Body of pancreas (tissue), 4 donors: ENCODE results near the gene TSPEAR. TPM values are rescaled to one million over a fixed set of nuclear protein-coding genes. Genes with fewer than 3 reads are reported as not detected.

ENCODE experiments used
- ATAC-seq: fragments of 150-250 bp; one replicate; pipeline ENCODE4 v1.9.1; 2016
- DNase-seq, 4 donors: peaks; one replicate each; pipeline ENCODE4 v3.0.0-alpha.2; 2019
- H3K27ac ChIP-seq, 4 donors: fragments of 200-600 bp; sonication (generic); 1 replicate in 3 of 4; 2 replicates in 1 of 4; pipeline versions ENCODE4 v1.5.1 to v1.6.1; 2016 to 2019; ENCODE audit warnings: mild to moderate bottlenecking in 1 of 4, mixed read lengths in 1 of 4, moderate library complexity in 1 of 4
- H3K27me3 ChIP-seq, 2 donors: fragments of 200-600 bp; sonication (generic); one replicate each; pipeline ENCODE4 v1.6.0; 2016; ENCODE audit warnings: mild to moderate bottlenecking in 1 of 2
- H3K36me3 ChIP-seq, 2 donors: fragments of 200-600 bp; sonication (generic); replicated peaks in 1 of 2; 2 replicates each; pipeline ENCODE4 v1.5.1; 2016; ENCODE audit warnings: low read depth in 2 of 2; ENCODE audit not compliant: insufficient read depth in 1 of 2
- H3K4me1 ChIP-seq: fragments of 200-600 bp; sonication (generic); one replicate; pipeline ENCODE4 v1.6.0; 2016
- H3K4me3 ChIP-seq, 2 donors: fragments of 200-600 bp; sonication (generic); 1 replicate in 1 of 2; 2 replicates in 1 of 2; pipeline ENCODE4 v1.5.1; 2016 to 2019
- H3K9me3 ChIP-seq, 3 donors: fragments of 200-600 bp; sonication (generic); 1 replicate in 2 of 3; 2 replicates in 1 of 3; pipeline ENCODE4 v1.5.1; 2016
- POLR2A ChIP-seq, 3 donors: fragments of 450-650 bp; IDR thresholded peaks; one replicate each; pipeline ENCODE4 v1.6.1; 2016; ENCODE audit warnings: antibody characterized with exemption in 3 of 3, mild to moderate bottlenecking in 2 of 3
- WGBS, 2 donors: methylation state at CpG; one replicate each; pipeline ENCODE4 v1.1.5; 2017; 5-methylcytosine and 5-hydroxymethylcytosine counted together
- intact Hi-C: fragments of 100-400 bp; cut with DNase I; formaldehyde crosslinking; loops from one replicate; pipeline ENCODE4 v1.15.1; 2023
- total RNA-seq, 2 donors: library from RNA; depleted of rRNA; stranded (reverse); fragments of >200 nt; gene quantifications; one replicate each; pipeline ENCODE4 v1.1.0, GENCODE V29; 2016
- TF ChIP-seq, protein P1 (sequence below), 7 experiments: fragments of 450-650 bp in 4 of 7; fragments of 200-600 bp in 3 of 7; sonication (generic) in 3 of 7; IDR thresholded peaks; one replicate each; pipeline ENCODE4 v1.5.1; 2016 to 2019; ENCODE audit warnings: antibody characterized with exemption in 7 of 7

The TSPEAR gene
- total RNA-seq, 2 donors from 2014 or later, result 0.52 TPM; not detected in 1

GRCh38 chr21:44520326-44521300 lies 190.8 kb downstream of the TSPEAR start:
- TF ChIP-seq, protein P1, sequence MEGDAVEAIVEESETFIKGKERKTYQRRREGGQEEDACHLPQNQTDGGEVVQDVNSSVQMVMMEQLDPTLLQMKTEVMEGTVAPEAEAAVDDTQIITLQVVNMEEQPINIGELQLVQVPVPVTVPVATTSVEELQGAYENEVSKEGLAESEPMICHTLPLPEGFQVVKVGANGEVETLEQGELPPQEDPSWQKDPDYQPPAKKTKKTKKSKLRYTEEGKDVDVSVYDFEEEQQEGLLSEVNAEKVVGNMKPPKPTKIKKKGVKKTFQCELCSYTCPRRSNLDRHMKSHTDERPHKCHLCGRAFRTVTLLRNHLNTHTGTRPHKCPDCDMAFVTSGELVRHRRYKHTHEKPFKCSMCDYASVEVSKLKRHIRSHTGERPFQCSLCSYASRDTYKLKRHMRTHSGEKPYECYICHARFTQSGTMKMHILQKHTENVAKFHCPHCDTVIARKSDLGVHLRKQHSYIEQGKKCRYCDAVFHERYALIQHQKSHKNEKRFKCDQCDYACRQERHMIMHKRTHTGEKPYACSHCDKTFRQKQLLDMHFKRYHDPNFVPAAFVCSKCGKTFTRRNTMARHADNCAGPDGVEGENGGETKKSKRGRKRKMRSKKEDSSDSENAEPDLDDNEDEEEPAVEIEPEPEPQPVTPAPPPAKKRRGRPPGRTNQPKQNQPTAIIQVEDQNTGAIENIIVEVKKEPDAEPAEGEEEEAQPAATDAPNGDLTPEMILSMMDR (IDR thresholded peaks at IDR 0.05), result no peak
- no peak for TF ChIP-seq POLR2A (IDR thresholded peaks at IDR 0.05)
- no peaks in the 10 kb centered on the region for H3K9me3 ChIP-seq
- no peak overlapping the region for H3K4me3 ChIP-seq
- 71 to 76% methylated on average over 15 to 31 of the region's 31 CpGs for WGBS, 2 donors
- ATAC-seq (no peak), DNase-seq (peak in 2 of 4 donors; percentile 5 to 9)
- H3K27ac ChIP-seq, result no peak overlapping the region
- intact Hi-C loops, result no loop called here
- H3K27me3 ChIP-seq, result no peaks in the 10 kb centered on the region
- no peaks in the 10 kb centered on the region for H3K36me3 ChIP-seq
- H3K4me1 ChIP-seq, result no peaks in the 10 kb centered on the region

- TF ChIP-seq, protein P1 (IDR thresholded peaks at IDR 0.05), result no peak
- TF ChIP-seq POLR2A (IDR thresholded peaks at IDR 0.05), result no peak
- no peak overlapping the region for H3K4me3 ChIP-seq
- ATAC-seq (no peak), DNase-seq (no peak)
- H3K36me3 ChIP-seq, result no peaks in the 10 kb centered on the region
- intact Hi-C loops, result loop anchor here (10.0 kb wide), 1 partner anchor 285 kb away; the partner anchor contains the start of gene UBE2G2
- H3K27ac ChIP-seq, result no peak overlapping the region
- no peaks in the 10 kb centered on the region for H3K4me1 ChIP-seq
- H3K9me3 ChIP-seq, result no peaks in the 10 kb centered on the region
- H3K27me3 ChIP-seq, result no peaks in the 10 kb centered on the region
- 73 to 82% methylated on average over 16 to 25 of the region's 28 CpGs for WGBS, 2 donors
These were observed 191.7 kb downstream of the TSPEAR start for GRCh38 chr21:44519346-44520325.

DNA sequence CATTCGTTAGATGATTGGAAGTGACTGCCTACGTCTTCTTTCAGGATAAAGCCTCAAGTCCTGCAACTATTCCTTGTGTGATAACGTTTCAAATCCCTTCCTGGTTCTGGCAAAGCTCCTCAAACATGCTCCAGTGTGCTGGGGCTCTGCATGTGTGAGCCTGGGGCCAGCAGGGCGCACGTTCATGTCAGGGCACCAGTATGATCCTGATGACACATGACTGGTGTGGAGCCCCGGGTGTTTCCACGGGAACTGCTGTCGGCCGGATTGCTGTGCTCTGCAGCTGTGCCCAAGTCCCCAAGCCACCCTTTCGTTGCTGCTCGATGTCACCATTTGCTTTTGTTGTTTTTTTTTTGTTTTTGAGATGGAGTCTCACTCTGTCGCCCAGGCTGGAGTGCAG lies 192.7 kb downstream of the TSPEAR start:
- DNase-seq (no peak), ATAC-seq (no peak)
- intact Hi-C loops, result loop anchor here (10.0 kb wide), 1 partner anchor 286 kb away; the partner anchor contains the start of gene UBE2G2
- Histone ChIP-seq H3K27ac (no peak overlapping the region), H3K9me3 (no peaks in the 10 kb centered on the region), H3K4me1 (no peaks in the 10 kb centered on the region), H3K27me3 (no peaks in the 10 kb centered on the region), H3K36me3 (no peaks in the 10 kb centered on the region), H3K4me3 (no peak overlapping the region)
- TF ChIP-seq POLR2A (IDR thresholded peaks at IDR 0.05), result no peak
- TF ChIP-seq, protein P1 (IDR thresholded peaks at IDR 0.05), result no peak
- 46 to 51% methylated on average over 10 to 12 of the region's 12 CpGs for WGBS, 2 donors

DNA sequence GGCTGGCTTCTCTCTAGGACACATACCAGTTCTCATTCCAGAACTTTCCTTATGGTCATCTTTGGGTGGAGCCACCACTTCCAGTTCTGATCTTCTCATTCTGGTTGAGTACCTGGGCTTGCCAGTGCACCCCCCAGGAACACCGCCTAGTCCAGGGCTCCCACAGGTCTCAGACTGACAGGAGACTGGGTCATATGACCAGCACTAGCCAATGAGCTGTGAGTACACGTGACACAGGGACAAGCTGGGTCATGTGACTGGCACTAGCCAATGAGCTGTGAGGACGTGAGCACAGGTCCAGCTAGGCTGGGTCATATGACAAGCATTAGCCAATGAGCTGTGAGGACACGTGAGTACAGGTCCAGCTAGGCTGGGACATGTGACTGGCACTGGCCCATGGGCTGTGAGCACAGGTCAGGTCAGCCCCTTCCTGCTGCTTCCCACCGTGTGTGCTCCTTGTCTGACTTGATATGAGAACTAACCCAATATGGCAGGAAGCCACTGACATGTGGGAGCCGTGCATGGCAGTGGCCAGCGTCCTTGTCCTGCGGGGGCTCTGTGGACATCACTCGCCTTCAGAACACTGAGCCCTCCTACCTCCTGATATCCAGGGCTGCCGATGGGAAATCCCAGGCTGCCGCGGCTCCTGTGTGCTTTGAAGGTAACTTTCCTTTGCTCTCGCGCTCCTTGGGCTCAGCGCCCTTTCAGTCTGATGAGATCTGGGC lies 194.0 kb downstream of the TSPEAR start:
- TF ChIP-seq, protein P1 (IDR thresholded peaks at IDR 0.05), result no peak
- TF ChIP-seq POLR2A (IDR thresholded peaks at IDR 0.05), result peak in 1 of 3 donors; percentile 27
- Histone ChIP-seq H3K27me3 (no peaks in the 10 kb centered on the region), H3K36me3 (no peaks in the 10 kb centered on the region), H3K4me1 (no peaks in the 10 kb centered on the region), H3K9me3 (no peaks in the 10 kb centered on the region), H3K4me3 (peak overlapping the region in 1 of 2 donors; percentile 2), H3K27ac (no peak overlapping the region)
- ATAC-seq, result peak; percentile 85
- DNase-seq, result peak; percentile 69 to 97 (median 86)
- intact Hi-C loops, result loop anchor here (10.0 kb wide), 1 partner anchor 287 kb away; the partner anchor contains the start of gene UBE2G2
- WGBS, 2 donors, result 68 to 78% methylated on average over 12 to 15 of the region's 15 CpGs
